ENCODE data around the gene PRX.
"Not testable (repeated sequence)": the region's sequence is repeated elsewhere in the genome, so short reads cannot be mapped to it uniquely, and the experiment has no call there.

The PRX gene

GRCh38 chr19:40378509-40378908 is 34.7 kb downstream of the PRX start:
- no peak for DNase-seq (ENCODE audit: low read depth, low spot score)
- TF ChIP-seq CTCF (IDR thresholded peaks at IDR 0.05; ENCODE audit: insufficient read depth, low read length, missing control alignments): no peak
- ChIA-PET CTCF (no interaction called here), POLR2A (no interaction called here)
- H3K4me3 ChIP-seq (ENCODE audit: low read depth, low read length): no peak overlapping the region

GRCh38 chr19:40377876-40378385 is 35.2 kb downstream of the PRX start:
- H3K4me3 ChIP-seq (ENCODE audit: low read depth, low read length): no peak overlapping the region
- POLR2A ChIA-PET: no interaction called here
- no peak for DNase-seq (ENCODE audit: low read depth, low spot score)
- no peak for TF ChIP-seq CTCF (IDR thresholded peaks at IDR 0.05; ENCODE audit: insufficient read depth, low read length, missing control alignments)
- CTCF ChIA-PET: no interaction called here

GRCh38 chr19:40376286-40376862 is 36.8 kb downstream of the PRX start:
- no peak for DNase-seq (ENCODE audit: low read depth, low spot score)
- ChIA-PET CTCF (no interaction called here), POLR2A (interaction anchor here (0.8 kb wide), 1 partner anchor 28 kb away, joined by 3 read pairs; the partner anchor contains the start of genes C19orf47 and PLD3)
- H3K4me3 ChIP-seq (ENCODE audit: low read depth, low read length): no peak overlapping the region
- TF ChIP-seq CTCF (IDR thresholded peaks at IDR 0.05; ENCODE audit: insufficient read depth, low read length, missing control alignments): no peak

GRCh38 chr19:40374084-40374483 is 39.1 kb downstream of the PRX start:
- TF ChIP-seq CTCF (IDR thresholded peaks at IDR 0.05; ENCODE audit: insufficient read depth, low read length, missing control alignments): no peak
- ChIA-PET POLR2A (no interaction called here), CTCF (interaction anchor here (1.5 kb wide), 2 partner anchors 13 to 22 kb away, joined by 3 read pairs; no protein-coding TSS in a partner anchor)
- H3K4me3 ChIP-seq (ENCODE audit: low read depth, low read length): no peak overlapping the region
- DNase-seq (ENCODE audit: low read depth, low spot score): no peak

- CTCF ChIA-PET: interaction anchor here (1.2 to 2.1 kb wide), 3 partner anchors 9 to 67 kb away, joined by 3 to 5 read pairs (median 5); no protein-coding TSS in a partner anchor
- no peak overlapping the region for H3K4me3 ChIP-seq (ENCODE audit: low read depth, low read length)
- TF ChIP-seq CTCF (IDR thresholded peaks at IDR 0.05; ENCODE audit: insufficient read depth, low read length, missing control alignments): no peak
- POLR2A ChIA-PET: no interaction called here
- no peak for DNase-seq (ENCODE audit: low read depth, low spot score)
Observed at GRCh38 chr19:40371802-40372122, 41.4 kb downstream of the PRX start.

GRCh38 chr19:40370997-40371801 is 42.0 kb downstream of the PRX start:
- no peak overlapping the region for H3K4me3 ChIP-seq (ENCODE audit: low read depth, low read length)
- ChIA-PET CTCF (interaction anchor here (1.2 to 2.1 kb wide), 3 partner anchors 10 to 66 kb away, joined by 3 to 5 read pairs (median 5); no protein-coding TSS in a partner anchor), POLR2A (no interaction called here)
- DNase-seq (ENCODE audit: low read depth, low spot score): no peak
- no peak for TF ChIP-seq CTCF (IDR thresholded peaks at IDR 0.05; ENCODE audit: insufficient read depth, low read length, missing control alignments)

- CTCF ChIA-PET: interaction anchor here (1.5 kb wide), 1 partner anchor 11 kb away, joined by 3 read pairs; no protein-coding TSS in a partner anchor
- DNase-seq (ENCODE audit: low read depth, low spot score); H3K4me3 ChIP-seq (ENCODE audit: low read depth, low read length); POLR2A ChIA-PET: not testable (repeated sequence)
Observed at GRCh38 chr19:40370253-40370652, 42.9 kb downstream of the PRX start.
